ENCODE data around the gene HIVEP3. TPM values are rescaled to one million over a fixed set of nuclear protein-coding genes. Genes with fewer than 3 reads are reported as not detected.

Gene HIVEP3
- total and polyA plus RNA-seq, 8 donors, result 1.8 to 65.3 (median 3.8) TPM

GRCh38 chr1:41661428-41662060, 257.2 kb downstream of the HIVEP3 start:
- peak overlapping the region in 3 of 5 donors; percentile 14 to 82 (median 66) for H3K27ac ChIP-seq

GRCh38 chr1:41660570-41661427, 257.9 kb downstream of the HIVEP3 start:
- H3K9me3 ChIP-seq, result no peaks in the 10 kb centered on the region
- DNase-seq, result no peak
- peaks cover 0 to 9% (median 0%) of the 10 kb centered on the region in 3 donors for H3K27me3 ChIP-seq
- H3K4me1 ChIP-seq, result peaks cover 10 to 32% (median 28%) of the 10 kb centered on the region in 4 donors
- H3K4me3 ChIP-seq, result peak overlapping the region; percentile 59 to 75 (median 60)
- intact Hi-C loops (cut with DNase I; ENCODE audit: low total_unique reads), result no loop called here
- H3K36me3 ChIP-seq, result no peaks in the 10 kb centered on the region
- no peak for TF ChIP-seq POLR2AphosphoS5 (IDR thresholded peaks at IDR 0.05)
- 34 to 51% (median 41%) methylated on average over 5 of the region's 5 CpGs for WGBS, 5 donors
- H3K27ac ChIP-seq, result no peak overlapping the region

More at GRCh38 chr1:41661428-41662060, 257.2 kb downstream of the HIVEP3 start:
- TF ChIP-seq EP300 (IDR thresholded peaks at IDR 0.05) (no peak), POLR2AphosphoS5 (IDR thresholded peaks at IDR 0.05) (no peak), CTCF (IDR thresholded peaks at IDR 0.05) (no peak), POLR2A (IDR thresholded peaks at IDR 0.05) (no peak)
- 0 to 2% (median 1%) methylated on average over 14 to 44 of the region's 44 CpGs for WGBS, 5 donors
- H3K36me3 ChIP-seq, result no peaks in the 10 kb centered on the region
- no peaks in the 10 kb centered on the region for H3K9me3 ChIP-seq
- DNase-seq, result no peak
- peaks cover 10 to 33% (median 28%) of the 10 kb centered on the region in 4 donors for H3K4me1 ChIP-seq
- intact Hi-C loops (cut with DNase I; ENCODE audit: low total_unique reads), result no loop called here
- peak overlapping the region; percentile 59 to 75 (median 60) for H3K4me3 ChIP-seq
- H3K27me3 ChIP-seq, result peaks cover 0 to 9% (median 0%) of the 10 kb centered on the region in 3 donors

GRCh38 chr1:41659903-41660302, 258.8 kb downstream of the HIVEP3 start:
- 90 to 95% (median 93%) methylated on average over 5 of the region's 5 CpGs for WGBS, 5 donors

GRCh38 chr1:41659159-41659495, 259.6 kb downstream of the HIVEP3 start:
- H3K9me3 ChIP-seq, result no peaks in the 10 kb centered on the region
- 59 to 79% (median 72%) methylated on average over 2 of the region's 2 CpGs for WGBS, 5 donors
- DNase-seq, result no peak

More at GRCh38 chr1:41659903-41660302, 258.8 kb downstream of the HIVEP3 start:
- H3K4me1 ChIP-seq, result peaks cover 10 to 27% (median 23%) of the 10 kb centered on the region in 4 donors
- H3K4me3 ChIP-seq, result no peak overlapping the region
- H3K27me3 ChIP-seq, result peaks cover 0 to 9% (median 0%) of the 10 kb centered on the region in 3 donors
- no peaks in the 10 kb centered on the region for H3K9me3 ChIP-seq
- DNase-seq, result no peak
- TF ChIP-seq POLR2AphosphoS5 (IDR thresholded peaks at IDR 0.05), result no peak
- no peak for TF ChIP-seq POLR2A (IDR thresholded peaks at IDR 0.05)
- no peak for TF ChIP-seq EP300 (IDR thresholded peaks at IDR 0.05)
- TF ChIP-seq CTCF (IDR thresholded peaks at IDR 0.05), result no peak
- no peak overlapping the region for H3K27ac ChIP-seq
- H3K36me3 ChIP-seq, result no peaks in the 10 kb centered on the region
- intact Hi-C loops (cut with DNase I; ENCODE audit: low total_unique reads), result no loop called here

More at GRCh38 chr1:41659159-41659495, 259.6 kb downstream of the HIVEP3 start:
- no peak overlapping the region for H3K4me3 ChIP-seq
- H3K36me3 ChIP-seq, result no peaks in the 10 kb centered on the region
- H3K27ac ChIP-seq, result no peak overlapping the region
- H3K4me1 ChIP-seq, result peaks cover 10 to 24% (median 22%) of the 10 kb centered on the region in 4 donors
- H3K27me3 ChIP-seq, result peaks cover 0 to 9% (median 0%) of the 10 kb centered on the region in 3 donors
- intact Hi-C loops (cut with DNase I; ENCODE audit: low total_unique reads), result no loop called here
- TF ChIP-seq EP300 (IDR thresholded peaks at IDR 0.05), result no peak
- no peak for TF ChIP-seq POLR2AphosphoS5 (IDR thresholded peaks at IDR 0.05)
- no peak for TF ChIP-seq POLR2A (IDR thresholded peaks at IDR 0.05)
- TF ChIP-seq CTCF (IDR thresholded peaks at IDR 0.05), result no peak
